Activated CD4-positive, alpha-beta memory T cell treated with anti-CD3 and anti-CD28 coated beads for 36 hours (primary cell): ENCODE data around the gene RRP9. TPM values are rescaled to one million over a fixed set of nuclear protein-coding genes. Genes with fewer than 3 reads are reported as not detected.
"Not testable (repeated sequence)": the region's sequence is repeated elsewhere in the genome, so short reads cannot be mapped to it uniquely, and the experiment has no call there.

Experiments used
- CTCF ChIA-PET: fragments of 350-600 bp; sonication (Branson Sonifier 250); formaldehyde crosslinking; loops from one replicate; lab custom pipeline; 2021; ENCODE audit warnings: antibody characterized with exemption, inconsistent platforms; lab: Charles Lee
- POLR2A ChIA-PET: fragments of 350-600 bp; sonication (Branson Sonifier 250); formaldehyde crosslinking; loops from one replicate; lab custom pipeline; 2021; ENCODE audit warnings: antibody characterized with exemption; lab: Charles Lee
- DNase-seq: peaks from one replicate; pipeline ENCODE4 v3.0.0-alpha.2; 2020
- H3K27ac Mint-ChIP-seq: one replicate; pipeline ENCODE4 v1.8.0; 2021; ENCODE audit warnings: mixed read lengths
- H3K27me3 Mint-ChIP-seq: one replicate; pipeline ENCODE4 v1.8.0; 2021; ENCODE audit warnings: mixed read lengths
- H3K36me3 Mint-ChIP-seq: one replicate; pipeline ENCODE4 v1.8.0; 2021; ENCODE audit warnings: mixed read lengths
- H3K4me1 Mint-ChIP-seq: one replicate; pipeline ENCODE4 v1.8.0; 2021; ENCODE audit warnings: low read depth, mixed read lengths
- H3K4me3 Mint-ChIP-seq: one replicate; pipeline ENCODE4 v1.8.0; 2021; ENCODE audit warnings: mild to moderate bottlenecking, mixed read lengths
- H3K9me3 Mint-ChIP-seq: one replicate; pipeline ENCODE4 v1.8.0; 2021; ENCODE audit warnings: mixed read lengths
- intact Hi-C: fragments of 100-400 bp; cut with micrococcal nuclease; formaldehyde crosslinking; loops from one replicate; pipeline ENCODE4 v1.15.1; 2023
- total RNA-seq, 2 experiments: library from RNA; stranded (reverse); gene quantifications; one replicate each; pipeline ENCODE4 v1.2.3, GENCODE V29; 2021

RRP9 gene
- total RNA-seq, 2 experiments from 2014 or later, result 32.3 to 35.4 TPM

DNA sequence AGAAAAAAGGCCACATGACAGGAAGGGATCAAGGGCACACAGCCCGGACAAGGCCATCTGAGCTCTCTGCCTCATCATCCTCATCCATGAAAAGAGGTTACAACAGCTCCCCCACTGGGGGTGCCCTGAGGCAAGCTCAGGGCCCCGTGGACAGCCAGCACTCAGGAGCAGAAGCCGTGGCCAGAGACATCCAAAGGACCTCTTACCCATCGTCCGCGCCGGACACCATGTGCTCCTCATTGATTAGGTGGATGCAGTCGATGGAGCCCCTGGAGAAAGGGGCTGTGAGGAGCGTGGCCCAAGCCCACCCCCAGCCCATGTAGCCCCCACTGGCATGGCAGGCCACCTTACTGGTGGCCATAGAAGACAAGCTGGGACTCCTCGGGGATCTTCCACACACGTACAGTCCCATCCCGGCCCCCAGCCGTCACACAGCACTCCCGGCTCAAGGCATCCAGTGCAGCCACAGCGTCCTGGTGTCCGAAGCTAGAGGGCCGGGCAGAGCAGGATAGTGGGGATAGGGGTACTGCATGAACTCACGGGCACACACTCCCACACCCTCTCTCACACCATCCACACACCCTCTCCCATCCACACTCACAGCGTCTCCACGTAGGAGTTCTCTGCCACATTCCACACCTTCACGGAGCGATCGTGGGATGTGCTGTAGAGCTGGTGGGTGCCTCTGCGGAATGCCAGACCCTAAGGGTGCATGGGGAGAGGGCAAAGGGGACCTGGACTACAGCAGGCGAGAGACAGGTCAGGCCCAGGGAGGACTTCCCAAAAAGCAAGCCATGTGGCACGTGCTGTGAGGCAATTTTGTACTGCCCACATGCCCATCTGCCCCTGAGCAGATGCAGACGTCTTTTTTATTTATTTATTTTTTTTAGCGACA is 6.5 kb downstream of the RRP9 start:
- POLR2A ChIA-PET, result interaction anchor here (0.6 kb wide), 1 partner anchor 48 kb away, joined by 5 read pairs; no protein-coding TSS in a partner anchor
- Mint-ChIP-seq H3K27ac (no peak overlapping the region), H3K9me3 (no peaks in the 10 kb centered on the region), H3K4me3 (no peak overlapping the region), H3K4me1 (peaks cover 11% of the 10 kb centered on the region), H3K36me3 (peaks cover 41% of the 10 kb centered on the region), H3K27me3 (no peaks in the 10 kb centered on the region)
- CTCF ChIA-PET, result interaction anchor here (0.6 to 1.0 kb wide), 3 partner anchors 10 to 207 kb away, joined by 3 read pairs; no protein-coding TSS in a partner anchor
- intact Hi-C loops, result no loop called here
- DNase-seq, result no peak

DNA sequence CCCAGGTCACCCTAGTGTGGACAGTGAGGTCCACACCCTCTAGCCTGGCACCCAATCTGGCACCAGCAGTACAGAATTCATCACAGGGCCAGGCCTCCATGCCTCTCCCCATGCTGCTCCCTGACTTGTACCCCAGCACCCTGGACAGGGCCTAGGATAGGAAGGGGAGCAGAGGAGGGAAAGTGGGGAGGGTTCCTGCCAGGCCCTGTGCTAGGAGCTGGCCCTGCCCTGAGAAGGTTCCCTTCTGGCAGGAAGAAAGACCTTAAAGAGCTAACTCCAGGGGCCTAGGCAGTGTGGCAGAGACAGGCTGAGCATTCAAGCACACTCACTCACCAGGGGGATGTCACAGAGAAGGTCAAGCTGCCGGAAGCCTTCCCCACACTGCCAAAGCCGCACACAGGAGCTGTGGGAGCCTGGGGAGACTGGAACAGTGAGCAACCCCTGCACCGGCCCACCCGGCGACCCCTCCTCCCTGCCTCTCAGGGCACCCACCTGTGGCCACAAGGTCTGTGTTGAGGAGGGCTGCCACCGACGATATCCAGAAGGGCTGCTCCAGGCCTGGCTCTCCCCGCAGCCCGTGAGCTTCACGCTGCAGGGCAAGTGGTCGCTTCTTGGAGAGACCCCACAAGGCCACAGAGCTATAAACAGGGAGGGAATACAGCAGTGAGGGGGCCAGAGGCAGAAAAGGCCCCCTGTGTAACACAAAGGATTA is 7.4 kb downstream of the RRP9 start:
- Mint-ChIP-seq H3K27me3 (no peaks in the 10 kb centered on the region), H3K27ac (no peak overlapping the region), H3K4me1 (peaks cover 4% of the 10 kb centered on the region), H3K36me3 (peaks cover 41% of the 10 kb centered on the region), H3K9me3 (no peaks in the 10 kb centered on the region), H3K4me3 (no peak overlapping the region)
- intact Hi-C loops, result no loop called here
- CTCF ChIA-PET, result interaction anchor here (1.0 to 1.8 kb wide), 2 partner anchors 7 to 11 kb away, joined by 3 to 7 read pairs; partner anchors contain the start of gene RRP9
- DNase-seq, result no peak
- POLR2A ChIA-PET, result no interaction called here

DNA sequence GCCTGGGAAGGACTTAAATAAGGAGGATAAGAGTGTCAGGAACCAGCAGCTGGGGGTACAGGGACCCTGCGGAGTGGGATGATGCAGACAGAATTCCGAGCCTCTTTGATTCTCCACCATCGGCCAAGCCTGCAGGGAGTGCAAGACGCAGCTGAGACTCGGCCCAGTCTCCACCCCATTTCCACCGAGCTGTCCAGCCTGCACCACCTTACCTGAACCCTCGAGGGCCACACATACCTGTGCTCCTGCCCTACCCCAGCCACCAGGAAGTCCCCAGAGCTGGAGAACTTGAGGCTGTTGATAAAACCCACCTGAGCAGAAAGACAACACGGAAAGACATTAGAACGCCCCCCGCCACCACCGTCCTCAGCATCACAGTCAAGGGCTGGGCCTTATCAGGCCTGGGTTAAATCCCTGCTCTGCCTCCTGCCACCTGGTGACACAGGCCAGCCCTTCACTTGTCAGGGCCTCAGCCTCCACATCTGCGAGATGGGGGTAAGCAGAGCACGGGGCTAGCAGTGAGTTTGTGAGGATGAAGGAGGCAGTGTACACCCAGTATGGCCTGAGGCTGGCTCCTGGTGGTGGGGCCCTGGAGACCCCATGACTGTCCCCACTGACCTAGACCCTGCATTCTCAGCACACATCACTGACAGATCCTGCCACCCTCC is 8.1 kb downstream of the RRP9 start:
- Mint-ChIP-seq H3K27me3 (no peaks in the 10 kb centered on the region), H3K4me3 (no peak overlapping the region), H3K36me3 (peaks cover 41% of the 10 kb centered on the region), H3K27ac (no peak overlapping the region), H3K9me3 (no peaks in the 10 kb centered on the region), H3K4me1 (no peaks in the 10 kb centered on the region)
- ChIA-PET POLR2A (interaction anchor here (1.6 kb wide), 1 partner anchor 8 kb away, joined by 3 read pairs; the partner anchor contains the start of genes PARP3 and RRP9), CTCF (interaction anchor here (1.8 kb wide), 1 partner anchor 8 kb away, joined by 7 read pairs; the partner anchor contains the start of gene RRP9)
- intact Hi-C loops, result no loop called here
- no peak for DNase-seq

DNA sequence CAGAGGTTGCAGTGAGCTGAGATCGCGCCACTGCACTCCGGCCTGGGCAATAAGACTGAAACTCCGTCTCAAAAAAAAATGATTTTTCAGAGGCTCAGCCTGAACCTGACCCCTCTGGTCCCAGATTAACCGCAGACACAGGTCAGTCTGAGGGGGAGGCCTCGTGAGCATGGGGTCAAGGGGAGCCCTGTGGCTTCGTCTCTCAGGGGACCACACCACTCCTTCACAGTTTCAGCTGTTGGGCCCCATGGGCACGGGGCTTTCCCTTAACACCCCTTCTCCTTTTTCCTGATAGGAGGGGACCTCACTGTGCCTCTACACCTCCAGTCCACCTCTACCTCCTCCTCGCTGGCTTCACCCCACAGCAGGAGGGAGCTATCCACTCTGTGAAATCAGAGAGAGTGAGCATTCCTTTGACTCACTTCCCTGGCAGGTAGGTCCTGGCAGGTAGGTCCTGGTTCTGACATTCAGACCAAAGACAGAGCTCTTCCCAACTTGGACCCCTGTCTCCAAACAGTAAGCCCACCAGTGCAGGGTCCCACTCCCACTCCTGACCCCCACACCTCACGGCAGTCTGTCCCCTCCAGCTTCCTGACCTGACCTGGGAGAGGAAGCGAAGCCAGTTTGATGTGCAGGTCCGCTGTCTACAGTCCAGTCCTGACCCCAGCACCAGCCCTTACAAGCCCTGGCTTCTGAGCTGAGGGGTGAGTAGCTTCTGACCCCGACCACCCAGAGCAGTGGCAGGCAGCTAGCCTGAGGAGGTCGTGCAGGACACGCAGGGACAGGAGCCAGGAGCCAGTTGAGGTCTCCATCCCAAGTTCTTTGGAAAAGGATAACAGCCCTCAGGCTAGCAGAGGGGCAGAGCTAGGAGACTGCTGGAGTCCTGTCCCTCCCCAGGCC is 9.0 kb downstream of the RRP9 start:
- Mint-ChIP-seq H3K9me3 (no peaks in the 10 kb centered on the region), H3K4me1 (no peaks in the 10 kb centered on the region), H3K27me3 (no peaks in the 10 kb centered on the region), H3K4me3 (no peak overlapping the region), H3K27ac (no peak overlapping the region), H3K36me3 (peaks cover 34% of the 10 kb centered on the region)
- POLR2A ChIA-PET, result interaction anchor here (1.6 kb wide), 1 partner anchor 9 kb away, joined by 3 read pairs; the partner anchor contains the start of genes PARP3 and RRP9
- no peak for DNase-seq
- intact Hi-C loops, result no loop called here
- CTCF ChIA-PET, result interaction anchor here (1.8 kb wide), 1 partner anchor 9 kb away, joined by 7 read pairs; the partner anchor contains the start of gene RRP9

DNA sequence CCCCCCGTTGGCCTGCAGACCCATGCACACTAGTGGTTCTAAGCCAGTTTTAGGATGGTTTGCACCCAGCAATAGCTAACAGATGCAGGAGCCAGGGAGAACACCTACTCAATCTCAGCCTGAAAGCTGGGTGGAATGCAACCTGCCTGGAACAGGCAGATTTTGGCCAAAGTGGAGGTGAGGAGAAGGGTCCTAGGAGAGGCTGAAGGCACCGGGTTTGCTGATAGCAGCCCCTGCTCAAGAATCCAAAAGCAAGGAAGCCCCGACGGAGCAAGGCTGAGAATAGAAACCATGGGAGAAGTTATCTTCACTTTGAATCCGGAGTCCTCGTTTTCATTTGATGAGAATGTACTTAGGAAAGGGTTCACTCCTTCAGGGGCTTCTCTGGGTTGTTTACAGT is 9.9 kb downstream of the RRP9 start:
- Mint-ChIP-seq H3K36me3 (peaks cover 26% of the 10 kb centered on the region), H3K27me3 (no peaks in the 10 kb centered on the region), H3K4me3 (no peak overlapping the region), H3K9me3 (no peaks in the 10 kb centered on the region), H3K4me1 (no peaks in the 10 kb centered on the region), H3K27ac (no peak overlapping the region)
- intact Hi-C loops, result no loop called here
- ChIA-PET POLR2A (no interaction called here), CTCF (interaction anchor here (0.7 kb wide), 1 partner anchor 50 kb away, joined by 3 read pairs; no protein-coding TSS in a partner anchor)
- DNase-seq, result no peak

DNA sequence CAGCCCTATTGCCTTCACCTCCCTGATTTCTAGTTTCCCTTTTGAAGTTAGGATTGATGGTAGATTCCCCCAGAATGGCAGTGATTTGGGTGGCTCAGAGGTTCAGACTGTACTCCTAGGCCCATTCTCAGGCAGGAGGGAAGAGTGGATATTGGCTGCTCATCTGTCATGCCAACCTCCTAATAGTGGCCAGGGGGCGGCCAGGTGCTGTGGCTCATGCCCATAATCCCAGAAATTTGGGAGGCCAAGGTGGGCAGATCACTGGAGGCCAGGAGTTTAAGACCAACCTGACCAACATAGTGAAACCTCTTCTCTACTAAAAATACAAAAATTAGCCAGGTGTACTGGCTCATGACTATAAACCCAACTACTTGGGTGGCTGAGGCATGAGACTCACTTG is 11.3 kb downstream of the RRP9 start:
- POLR2A ChIA-PET, result no interaction called here
- intact Hi-C loops, result no loop called here
- Mint-ChIP-seq H3K9me3 (no peaks in the 10 kb centered on the region), H3K27ac (no peak overlapping the region), H3K4me3 (no peak overlapping the region), H3K36me3 (peaks cover 25% of the 10 kb centered on the region), H3K4me1 (no peaks in the 10 kb centered on the region), H3K27me3 (no peaks in the 10 kb centered on the region)
- DNase-seq, result no peak
- CTCF ChIA-PET, result no interaction called here

DNA sequence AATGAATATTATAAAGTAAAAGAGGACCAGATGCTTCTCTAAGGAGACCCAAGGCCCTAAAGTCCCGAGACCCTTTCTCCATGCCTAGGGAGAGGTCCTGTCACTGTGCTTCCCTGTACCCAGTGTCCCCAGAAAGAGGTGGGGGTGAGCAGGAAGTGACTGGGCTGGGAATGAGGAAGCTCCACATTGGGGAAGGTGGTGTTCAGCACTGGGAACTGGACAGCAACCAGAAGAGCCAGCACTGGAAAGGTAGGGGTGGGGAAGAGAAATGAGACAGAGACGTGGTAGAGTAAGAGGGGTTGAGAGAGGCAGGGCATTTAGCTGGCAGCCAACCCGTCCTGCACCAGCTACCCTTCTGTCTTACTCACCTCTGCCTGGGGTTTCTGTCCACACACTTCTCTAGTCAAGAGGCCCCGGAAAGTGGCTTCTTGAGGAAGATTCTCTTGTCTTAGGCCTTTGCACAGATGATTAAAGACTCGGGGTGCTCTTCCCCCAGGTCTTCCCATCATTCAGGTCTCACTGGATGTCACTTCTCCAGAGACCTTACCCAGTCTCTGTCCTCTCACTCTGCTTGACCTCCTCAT is 12.2 kb downstream of the RRP9 start:
- Mint-ChIP-seq H3K36me3 (peaks cover 17% of the 10 kb centered on the region), H3K27me3 (no peaks in the 10 kb centered on the region), H3K27ac (no peak overlapping the region), H3K4me1 (no peaks in the 10 kb centered on the region), H3K9me3 (no peaks in the 10 kb centered on the region), H3K4me3 (no peak overlapping the region)
- POLR2A ChIA-PET, result no interaction called here
- CTCF ChIA-PET, result no interaction called here
- no peak for DNase-seq
- intact Hi-C loops, result no loop called here

DNA sequence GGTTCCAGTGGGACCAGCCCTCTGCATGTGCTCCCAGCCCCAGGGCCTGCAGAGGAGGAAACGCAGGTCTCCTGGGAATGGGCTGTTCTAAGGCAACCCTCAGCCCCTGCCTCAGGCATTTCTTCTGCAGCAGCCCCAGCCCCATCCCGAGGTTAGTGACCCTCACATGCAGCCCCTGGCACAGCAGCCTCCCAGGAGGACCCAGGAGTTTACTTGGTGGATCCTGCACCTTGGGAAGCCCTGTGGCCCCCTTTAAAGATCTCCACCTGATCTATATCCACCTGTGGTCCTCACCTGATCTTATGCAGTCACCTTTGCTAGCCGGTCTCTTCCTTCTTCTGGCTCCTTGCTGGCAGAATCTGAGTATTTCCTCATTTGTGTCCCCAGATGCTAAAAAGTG is 12.7 kb downstream of the RRP9 start:
- H3K4me3 Mint-ChIP-seq, DNase-seq, CTCF ChIA-PET, POLR2A ChIA-PET, H3K27me3 Mint-ChIP-seq, H3K4me1 Mint-ChIP-seq, H3K27ac Mint-ChIP-seq, H3K9me3 Mint-ChIP-seq, intact Hi-C loops: not testable (repeated sequence)
- peaks cover 15% of the 10 kb centered on the region for H3K36me3 Mint-ChIP-seq

DNA sequence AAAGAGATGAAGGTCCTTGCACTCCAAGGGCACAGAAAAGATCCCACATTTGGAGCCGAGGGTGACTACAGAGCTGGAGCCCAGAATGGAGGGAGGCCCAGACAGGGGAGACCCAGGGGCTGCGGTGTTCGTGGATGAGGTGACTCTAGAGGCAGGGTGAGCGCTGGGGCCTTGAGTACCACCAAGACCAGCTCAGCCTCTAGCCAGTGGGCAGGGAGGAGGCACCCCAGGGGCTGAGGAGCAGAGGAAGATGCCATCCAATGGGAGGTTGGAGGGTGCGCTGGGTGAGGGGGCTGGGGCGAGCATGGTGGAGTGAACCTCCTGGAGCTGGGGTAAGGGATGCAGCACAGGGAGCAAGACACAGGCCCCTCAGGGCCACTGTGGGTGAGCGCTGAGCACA is 13.3 kb downstream of the RRP9 start:
- CTCF ChIA-PET, result no interaction called here
- Mint-ChIP-seq H3K4me3 (no peak overlapping the region), H3K4me1 (no peaks in the 10 kb centered on the region), H3K27ac (no peak overlapping the region), H3K36me3 (peaks cover 14% of the 10 kb centered on the region), H3K9me3 (no peaks in the 10 kb centered on the region), H3K27me3 (no peaks in the 10 kb centered on the region)
- DNase-seq, result no peak
- intact Hi-C loops, result no loop called here
- POLR2A ChIA-PET, result no interaction called here

DNA sequence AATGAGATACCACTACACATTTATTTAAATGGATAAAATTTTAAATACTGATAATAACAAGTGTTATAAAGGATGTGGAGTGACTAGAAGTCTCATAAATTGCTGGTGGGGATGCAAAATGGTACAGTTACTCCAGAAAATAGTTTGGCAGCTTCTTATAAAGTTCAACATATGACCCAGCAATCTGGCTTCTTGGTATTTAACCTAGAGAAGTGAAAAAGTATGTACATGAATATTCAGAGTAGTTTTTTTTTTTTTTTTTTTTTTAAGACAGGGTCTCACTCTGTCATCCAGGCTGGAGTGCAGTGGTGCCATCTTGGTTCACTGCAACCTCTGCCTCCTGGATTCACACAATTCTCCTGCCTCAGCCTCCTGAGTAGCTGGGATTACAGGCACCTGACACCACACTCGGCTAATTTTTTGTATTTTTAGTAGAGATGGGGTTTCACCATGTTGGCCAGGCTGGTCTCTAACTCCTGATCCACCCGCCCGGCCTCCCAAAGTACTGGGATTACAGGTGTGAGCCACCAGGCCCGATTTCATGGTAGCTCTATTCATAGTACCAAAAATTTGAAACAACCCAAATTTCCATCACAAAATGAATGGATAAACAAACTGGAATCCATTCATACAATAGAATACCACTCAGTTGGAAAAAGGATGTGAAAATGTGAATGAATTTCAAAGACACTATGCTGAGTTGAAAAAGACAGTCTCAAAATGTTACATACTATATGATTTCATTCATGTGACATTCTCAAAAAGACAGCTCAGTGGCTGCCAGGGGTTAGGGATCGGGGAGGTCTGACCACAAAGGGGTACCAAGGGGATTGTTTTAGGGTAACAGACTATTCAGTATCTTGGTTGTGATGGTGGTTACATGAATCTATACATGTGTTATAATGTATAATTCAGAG is 14.4 kb downstream of the RRP9 start:
- Mint-ChIP-seq H3K9me3 (no peaks in the 10 kb centered on the region), H3K27me3 (no peaks in the 10 kb centered on the region), H3K4me3 (no peak overlapping the region), H3K4me1 (no peaks in the 10 kb centered on the region), H3K27ac (no peak overlapping the region), H3K36me3 (peaks cover 11% of the 10 kb centered on the region)
- no peak for DNase-seq
- intact Hi-C loops, result no loop called here
- CTCF ChIA-PET, result interaction anchor here (0.6 kb wide), 1 partner anchor 128 kb away, joined by 4 read pairs; no protein-coding TSS in a partner anchor
- POLR2A ChIA-PET, result no interaction called here
